Body of pancreas (tissue), 4 donors: Measurements from ENCODE around the gene CLEC4G.

ENCODE experiments used
- POLR2A ChIP-seq, 3 donors: fragments of 450-650 bp; IDR thresholded peaks; one replicate each; pipeline ENCODE4 v1.6.1; 2016; ENCODE audit warnings: antibody characterized with exemption in 3 of 3, mild to moderate bottlenecking in 2 of 3
- TF ChIP-seq, protein P1 (sequence below), 7 experiments: fragments of 450-650 bp in 4 of 7; fragments of 200-600 bp in 3 of 7; sonication (generic) in 3 of 7; IDR thresholded peaks; one replicate each; pipeline ENCODE4 v1.5.1; 2016 to 2019; ENCODE audit warnings: antibody characterized with exemption in 7 of 7

DNA sequence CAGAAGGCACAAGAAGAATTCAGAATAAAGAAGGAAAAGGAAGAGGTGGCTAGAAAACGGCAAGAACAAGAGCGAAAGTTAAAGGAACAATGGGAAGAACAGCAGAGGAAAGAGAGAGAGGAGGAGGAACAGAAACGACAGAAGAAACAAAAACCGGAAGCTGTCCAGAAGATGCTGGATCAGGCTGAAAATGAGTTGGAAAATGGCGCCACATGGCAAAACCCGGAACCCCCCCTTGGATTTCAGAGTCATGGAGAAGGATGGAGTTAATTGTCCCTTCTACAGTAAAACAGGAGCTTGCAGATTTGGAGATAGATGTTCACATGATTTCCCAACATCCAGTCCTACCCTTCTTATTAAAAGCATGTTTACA lies 8.8 kb upstream of the CLEC4G start:
- TF ChIP-seq, protein P1, sequence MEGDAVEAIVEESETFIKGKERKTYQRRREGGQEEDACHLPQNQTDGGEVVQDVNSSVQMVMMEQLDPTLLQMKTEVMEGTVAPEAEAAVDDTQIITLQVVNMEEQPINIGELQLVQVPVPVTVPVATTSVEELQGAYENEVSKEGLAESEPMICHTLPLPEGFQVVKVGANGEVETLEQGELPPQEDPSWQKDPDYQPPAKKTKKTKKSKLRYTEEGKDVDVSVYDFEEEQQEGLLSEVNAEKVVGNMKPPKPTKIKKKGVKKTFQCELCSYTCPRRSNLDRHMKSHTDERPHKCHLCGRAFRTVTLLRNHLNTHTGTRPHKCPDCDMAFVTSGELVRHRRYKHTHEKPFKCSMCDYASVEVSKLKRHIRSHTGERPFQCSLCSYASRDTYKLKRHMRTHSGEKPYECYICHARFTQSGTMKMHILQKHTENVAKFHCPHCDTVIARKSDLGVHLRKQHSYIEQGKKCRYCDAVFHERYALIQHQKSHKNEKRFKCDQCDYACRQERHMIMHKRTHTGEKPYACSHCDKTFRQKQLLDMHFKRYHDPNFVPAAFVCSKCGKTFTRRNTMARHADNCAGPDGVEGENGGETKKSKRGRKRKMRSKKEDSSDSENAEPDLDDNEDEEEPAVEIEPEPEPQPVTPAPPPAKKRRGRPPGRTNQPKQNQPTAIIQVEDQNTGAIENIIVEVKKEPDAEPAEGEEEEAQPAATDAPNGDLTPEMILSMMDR (IDR thresholded peaks at IDR 0.05): no peak
- TF ChIP-seq POLR2A (IDR thresholded peaks at IDR 0.05): no peak
